Thyroid gland (tissue), 4 donors: ENCODE data around the gene GLIPR1L2. TPM values are rescaled to one million over a fixed set of nuclear protein-coding genes. Genes with fewer than 3 reads are reported as not detected.
"Not testable (repeated sequence)": the region's sequence is repeated elsewhere in the genome, so short reads cannot be mapped to it uniquely, and the experiment has no call there.

ENCODE experiments used
- DNase-seq, 2 donors: peaks; one replicate each; pipeline ENCODE4 v3.0.0-alpha.2; 2019
- H3K27ac ChIP-seq, 3 donors: fragments of 200-600 bp; sonication (generic); 1 replicate in 2 of 3; 2 replicates in 1 of 3; pipeline ENCODE4 v1.5.1; 2016 to 2019; ENCODE audit warnings: mild to moderate bottlenecking in 1 of 3, moderate library complexity in 1 of 3
- H3K27me3 ChIP-seq: fragments of 200-600 bp; sonication (generic); one replicate; pipeline ENCODE4 v1.5.1; 2019
- H3K36me3 ChIP-seq, 2 donors: fragments of 200-600 bp; sonication (generic); one replicate each; pipeline ENCODE4 v1.5.1; 2016 to 2019
- H3K4me1 ChIP-seq, 2 donors: fragments of 200-600 bp; sonication (generic); one replicate each; pipeline ENCODE4 v1.5.1; 2017 to 2019
- H3K4me3 ChIP-seq, 3 donors: fragments of 200-600 bp; sonication (generic); replicated peaks in 1 of 3; 1 replicate in 2 of 3; 2 replicates in 1 of 3; pipeline ENCODE4 v1.5.1; 2016; ENCODE audit warnings: mild to moderate bottlenecking in 1 of 3
- H3K9me3 ChIP-seq: fragments of 200-600 bp; sonication (generic); one replicate; pipeline ENCODE4 v1.5.1; 2017
- POLR2A ChIP-seq, 2 donors: fragments of 450-650 bp; IDR thresholded peaks; one replicate each; pipeline ENCODE4 v1.6.1; 2017; ENCODE audit warnings: antibody characterized with exemption in 2 of 2, mild to moderate bottlenecking in 2 of 2, moderate library complexity in 1 of 2
- WGBS, 2 donors: methylation state at CpG; one replicate each; pipeline ENCODE4 v1.1.5; 2017; 5-methylcytosine and 5-hydroxymethylcytosine counted together
- intact Hi-C: fragments of 100-400 bp; cut with DNase I; formaldehyde crosslinking; loops from one replicate; pipeline ENCODE4 v1.15.1; 2023
- total RNA-seq, 4 donors: library from RNA; depleted of rRNA; stranded (reverse); fragments of >200 nt; gene quantifications; one replicate each; pipeline ENCODE4 v1.2.3, GENCODE V29; 2016
- TF ChIP-seq, protein P1 (sequence below), 6 experiments: fragments of 200-600 bp in 3 of 6; fragments of 450-650 bp in 3 of 6; sonication (generic) in 3 of 6; IDR thresholded peaks; one replicate each; pipeline ENCODE4 v1.5.1; 2016 to 2019; ENCODE audit warnings: antibody characterized with exemption in 6 of 6, mild to moderate bottlenecking in 2 of 6, inconsistent platforms in 1 of 6, moderate library complexity in 1 of 6

Gene GLIPR1L2
- total RNA-seq, 4 donors from 2014 or later = 0.38 to 6.5 (median 2.2) TPM

DNA sequence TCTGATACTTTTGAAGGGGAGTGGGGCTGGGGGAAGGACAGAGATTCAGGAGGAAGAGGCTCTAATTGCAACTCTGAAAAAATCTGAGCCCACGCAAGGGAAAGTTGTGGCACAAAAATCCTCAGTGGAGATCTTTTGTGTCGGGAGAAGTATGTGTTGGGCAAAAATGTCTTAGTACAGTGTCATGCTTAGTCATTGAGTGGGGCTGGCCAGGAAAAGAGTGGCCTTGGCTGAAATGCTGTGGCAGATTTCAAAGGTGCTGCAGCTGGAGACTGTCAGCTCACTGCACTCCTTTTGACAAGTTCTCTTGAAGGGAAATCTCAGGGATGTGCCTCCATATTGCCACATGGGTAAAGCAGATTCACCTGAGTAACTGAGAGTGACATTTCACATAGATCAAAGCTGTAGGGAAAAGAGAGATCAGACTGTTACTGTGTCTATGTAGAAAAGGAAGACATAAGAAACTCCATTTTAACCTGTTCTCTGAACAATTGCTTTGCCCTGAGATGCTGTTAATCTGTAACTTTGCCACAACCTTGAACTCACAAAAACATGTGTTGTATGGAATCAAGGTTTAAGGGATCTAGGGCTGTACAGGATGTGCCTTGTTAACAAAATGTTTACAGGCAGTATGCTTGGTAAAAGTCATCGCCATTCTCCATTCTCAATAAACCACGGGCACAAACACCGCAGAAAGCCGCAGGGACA is 53.7 kb downstream of the GLIPR1L2 start:
- no peak overlapping the region for H3K4me3 ChIP-seq
- WGBS, 2 donors = 90 to 93% methylated on average over 6 of the region's 6 CpGs
- DNase-seq = no peak
- H3K27ac ChIP-seq = no peak overlapping the region
- no peaks in the 10 kb centered on the region for H3K36me3 ChIP-seq
- H3K9me3 ChIP-seq = no peaks in the 10 kb centered on the region
- no peaks in the 10 kb centered on the region for H3K4me1 ChIP-seq
- TF ChIP-seq, protein P1, sequence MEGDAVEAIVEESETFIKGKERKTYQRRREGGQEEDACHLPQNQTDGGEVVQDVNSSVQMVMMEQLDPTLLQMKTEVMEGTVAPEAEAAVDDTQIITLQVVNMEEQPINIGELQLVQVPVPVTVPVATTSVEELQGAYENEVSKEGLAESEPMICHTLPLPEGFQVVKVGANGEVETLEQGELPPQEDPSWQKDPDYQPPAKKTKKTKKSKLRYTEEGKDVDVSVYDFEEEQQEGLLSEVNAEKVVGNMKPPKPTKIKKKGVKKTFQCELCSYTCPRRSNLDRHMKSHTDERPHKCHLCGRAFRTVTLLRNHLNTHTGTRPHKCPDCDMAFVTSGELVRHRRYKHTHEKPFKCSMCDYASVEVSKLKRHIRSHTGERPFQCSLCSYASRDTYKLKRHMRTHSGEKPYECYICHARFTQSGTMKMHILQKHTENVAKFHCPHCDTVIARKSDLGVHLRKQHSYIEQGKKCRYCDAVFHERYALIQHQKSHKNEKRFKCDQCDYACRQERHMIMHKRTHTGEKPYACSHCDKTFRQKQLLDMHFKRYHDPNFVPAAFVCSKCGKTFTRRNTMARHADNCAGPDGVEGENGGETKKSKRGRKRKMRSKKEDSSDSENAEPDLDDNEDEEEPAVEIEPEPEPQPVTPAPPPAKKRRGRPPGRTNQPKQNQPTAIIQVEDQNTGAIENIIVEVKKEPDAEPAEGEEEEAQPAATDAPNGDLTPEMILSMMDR (IDR thresholded peaks at IDR 0.05) = no peak
- TF ChIP-seq POLR2A (IDR thresholded peaks at IDR 0.05) = no peak
- intact Hi-C loops = no loop called here
- H3K27me3 ChIP-seq = no peaks in the 10 kb centered on the region

DNA sequence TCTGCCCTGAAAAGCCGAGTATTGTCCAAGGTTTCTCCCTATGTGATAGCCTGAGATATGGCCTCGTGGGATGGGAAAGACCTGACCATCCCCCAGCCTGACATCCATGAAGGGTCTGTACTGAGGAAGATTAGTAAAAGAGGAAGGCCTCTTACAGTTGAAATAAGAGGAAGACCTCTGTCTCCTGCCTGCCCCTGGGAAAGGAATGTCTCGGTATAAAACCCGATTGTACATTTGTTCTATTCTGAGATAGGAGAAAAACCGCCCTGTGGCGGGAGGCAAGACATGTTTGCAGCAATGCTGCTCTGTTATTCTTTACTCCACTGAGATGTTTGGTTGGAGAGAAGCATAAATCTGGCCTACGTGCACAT is 54.2 kb downstream of the GLIPR1L2 start:
- H3K27me3 ChIP-seq, H3K27ac ChIP-seq, H3K9me3 ChIP-seq, H3K4me1 ChIP-seq, H3K4me3 ChIP-seq, intact Hi-C loops, DNase-seq, H3K36me3 ChIP-seq: not testable (repeated sequence)
- 74 to 82% methylated on average over 7 of the region's 7 CpGs for WGBS, 2 donors

DNA sequence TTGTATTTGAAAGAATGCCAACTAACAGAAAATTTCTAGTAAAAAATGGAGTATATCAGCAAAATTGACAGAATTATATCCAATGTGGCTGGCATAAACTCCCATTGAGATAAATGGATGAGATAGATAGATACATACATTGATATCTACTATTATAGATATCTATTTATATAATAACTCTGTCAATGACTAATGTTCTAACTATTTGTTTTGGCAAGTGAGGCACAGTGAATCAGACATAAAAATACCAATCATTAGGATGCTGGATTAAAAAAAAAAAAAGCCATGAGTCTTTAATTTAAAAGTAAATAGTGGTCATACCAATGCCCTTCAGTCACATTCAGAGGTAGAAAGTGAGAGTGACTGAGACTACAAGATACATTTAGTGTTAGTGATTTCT is 56.0 kb downstream of the GLIPR1L2 start:
- H3K27me3 ChIP-seq = no peaks in the 10 kb centered on the region
- no peaks in the 10 kb centered on the region for H3K36me3 ChIP-seq
- H3K9me3 ChIP-seq = no peaks in the 10 kb centered on the region
- intact Hi-C loops = no loop called here
- no peak for DNase-seq
- no peak overlapping the region for H3K4me3 ChIP-seq
- no peak for TF ChIP-seq POLR2A (IDR thresholded peaks at IDR 0.05)
- TF ChIP-seq, protein P1 (IDR thresholded peaks at IDR 0.05) = no peak
- no peaks in the 10 kb centered on the region for H3K4me1 ChIP-seq
- no peak overlapping the region for H3K27ac ChIP-seq

DNA sequence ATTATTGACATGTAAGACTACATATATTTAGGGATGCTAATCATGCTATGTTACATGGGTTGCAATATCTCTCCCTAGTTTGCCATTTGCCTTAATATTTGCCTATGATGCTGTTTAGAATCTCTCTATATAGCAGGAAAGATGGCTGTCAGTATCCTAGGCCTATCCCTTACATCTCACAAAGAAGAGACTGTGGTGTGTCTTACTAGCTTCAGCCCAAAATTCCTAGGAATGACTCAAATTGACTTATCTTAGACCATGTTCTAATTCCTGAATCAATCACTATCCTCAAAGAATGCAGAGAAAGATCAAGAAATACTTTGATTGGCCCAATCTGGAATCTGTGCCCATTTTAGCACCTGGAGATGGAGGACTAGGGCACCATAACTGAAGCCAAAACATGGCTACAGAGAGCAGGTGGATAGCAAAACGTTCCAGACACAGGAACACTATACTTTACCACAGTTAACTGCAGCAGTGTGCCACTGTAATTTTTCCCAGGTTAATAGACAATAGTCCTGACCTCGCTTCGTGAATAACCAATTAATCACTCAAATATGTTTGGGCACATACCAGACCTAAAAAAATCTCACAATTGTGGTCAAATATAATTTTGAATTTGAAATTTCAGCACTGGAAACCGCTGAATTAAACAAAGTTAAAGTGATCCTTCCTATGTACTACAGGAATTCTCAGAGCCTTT is 57.0 kb downstream of the GLIPR1L2 start:
- H3K4me3 ChIP-seq = no peak overlapping the region
- no peak overlapping the region for H3K27ac ChIP-seq
- intact Hi-C loops = no loop called here
- H3K4me1 ChIP-seq = no peaks in the 10 kb centered on the region
- DNase-seq = no peak
- 76 to 79% methylated on average over 4 of the region's 4 CpGs for WGBS, 2 donors
- no peaks in the 10 kb centered on the region for H3K9me3 ChIP-seq
- no peaks in the 10 kb centered on the region for H3K36me3 ChIP-seq
- H3K27me3 ChIP-seq = no peaks in the 10 kb centered on the region
- TF ChIP-seq, protein P1 (IDR thresholded peaks at IDR 0.05) = no peak
- TF ChIP-seq POLR2A (IDR thresholded peaks at IDR 0.05) = no peak

- intact Hi-C loops = no loop called here
- TF ChIP-seq, protein P1 (IDR thresholded peaks at IDR 0.05) = no peak
- no peak for TF ChIP-seq POLR2A (IDR thresholded peaks at IDR 0.05)
- no peak overlapping the region for H3K4me3 ChIP-seq
- H3K27ac ChIP-seq = no peak overlapping the region
- H3K36me3 ChIP-seq = no peaks in the 10 kb centered on the region
- no peaks in the 10 kb centered on the region for H3K9me3 ChIP-seq
- no peaks in the 10 kb centered on the region for H3K4me1 ChIP-seq
- DNase-seq = no peak
- no peaks in the 10 kb centered on the region for H3K27me3 ChIP-seq
- 77 to 88% methylated on average over 3 of the region's 3 CpGs for WGBS, 2 donors
Measured at GRCh38 chr12:75452675-75453330, 61.9 kb downstream of the GLIPR1L2 start.
